GM18526 (cell line): Measurements from ENCODE around the gene IL12A.

Experiments used
- POLR2A ChIP-seq: IDR thresholded peaks from 3 replicates; pipeline ENCODE4 v1.6.1; 2011; ENCODE audit not compliant: insufficient read length; ENCODE audit errors: extremely low read depth

Gene IL12A

DNA sequence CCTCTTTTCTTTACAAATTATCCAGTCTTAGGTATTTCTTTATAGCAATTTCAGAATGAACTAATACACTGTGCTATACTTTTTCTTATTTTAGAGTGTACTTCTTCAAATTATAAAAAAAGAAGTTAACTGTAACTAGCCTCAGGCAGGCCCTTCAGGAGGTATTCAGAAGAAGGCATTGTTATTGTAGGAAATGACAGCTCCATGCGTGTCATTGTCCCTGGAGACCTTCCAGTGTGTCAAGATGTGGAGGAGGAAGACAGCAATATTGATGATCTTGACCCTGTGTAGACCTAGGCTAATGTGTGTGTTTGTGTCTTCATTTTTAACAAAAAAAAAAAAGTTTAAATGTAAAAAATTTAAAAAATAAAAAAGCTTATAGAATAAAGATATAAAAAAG, 55.5 kb downstream of the IL12A start:
- no peak for TF ChIP-seq POLR2A
